Loucy (cell line): ENCODE data around the gene RPL38.
A peak's percentile ranks its signal among the peaks of the same experiment; 100 is the strongest.

Experiments used
- H2AFZ ChIP-seq: fragments of 200-600 bp; sonication (generic); 2 replicates; pipeline ENCODE4 v1.6.0; 2016; ENCODE audit warnings: antibody characterized with exemption, mild to moderate bottlenecking, low read length, moderate library complexity
- H3F3A ChIP-seq: fragments of 200-600 bp; 2 replicates; pipeline ENCODE4 v1.6.0; 2016; ENCODE audit warnings: antibody characterized with exemption, low read depth, mild to moderate bottlenecking
- H3K27me3 ChIP-seq: fragments of 200-600 bp; sonication (generic); 2 replicates; pipeline ENCODE4 v1.6.1; 2014; ENCODE audit warnings: low read length, mild to moderate bottlenecking; ENCODE audit not compliant: insufficient read depth, poor library complexity, severe bottlenecking
- H3K36me3 ChIP-seq: fragments of 200-600 bp; sonication (generic); 2 replicates; pipeline ENCODE4 v1.6.1; 2016; ENCODE audit warnings: low read length; ENCODE audit not compliant: insufficient read depth
- H3K4me1 ChIP-seq: fragments of 200-600 bp; sonication (generic); 2 replicates; pipeline ENCODE4 v1.5.1; 2014; ENCODE audit warnings: low read length, mild to moderate bottlenecking; ENCODE audit not compliant: insufficient read depth, poor library complexity, severe bottlenecking
- H3K4me2 ChIP-seq: fragments of 200-600 bp; sonication (generic); 2 replicates; pipeline ENCODE4 v1.6.0; 2014; ENCODE audit warnings: antibody characterized with exemption, low read length, low read depth, mild to moderate bottlenecking; ENCODE audit not compliant: poor library complexity, severe bottlenecking
- H3K4me3 ChIP-seq: fragments of 200-600 bp; sonication (generic); 2 replicates; pipeline ENCODE4 v1.5.1; 2014; ENCODE audit warnings: low read length, mild to moderate bottlenecking, mixed read lengths; ENCODE audit not compliant: poor library complexity, severe bottlenecking
- H3K79me2 ChIP-seq: fragments of 200-600 bp; sonication (generic); 2 replicates; pipeline ENCODE4 v1.6.1; 2014; ENCODE audit warnings: low read length; ENCODE audit not compliant: insufficient read depth
- H3K9ac ChIP-seq: fragments of 200-600 bp; sonication (generic); 2 replicates; pipeline ENCODE4 v1.6.0; 2014; ENCODE audit warnings: mild to moderate bottlenecking, low read depth, low read length, moderate library complexity; ENCODE audit not compliant: poor library complexity, severe bottlenecking
- H3K9me2 ChIP-seq: fragments of 200-600 bp; sonication (generic); replicated peaks from 2 replicates; pipeline ENCODE4 v1.6.1; 2016; ENCODE audit warnings: low read depth, low read length, mixed read lengths
- H3K9me3 ChIP-seq: fragments of 200-600 bp; sonication (generic); 2 replicates; pipeline ENCODE4 v1.6.1; 2014; ENCODE audit warnings: mild to moderate bottlenecking, antibody characterized with exemption, low read length, low read depth; ENCODE audit not compliant: insufficient read depth
- H4K20me1 ChIP-seq: fragments of 200-600 bp; sonication (generic); 2 replicates; pipeline ENCODE4 v1.6.0; 2014; ENCODE audit warnings: antibody characterized with exemption, low read length, mild to moderate bottlenecking; ENCODE audit not compliant: insufficient read depth, poor library complexity, severe bottlenecking
- EZH2phosphoT487 ChIP-seq: fragments of 200-600 bp; IDR thresholded peaks from 2 replicates; pipeline ENCODE4 v1.6.1; 2018; ENCODE audit warnings: antibody characterized with exemption, mild to moderate bottlenecking, moderate library complexity, borderline replicate concordance
- TF ChIP-seq, protein P1 (sequence below): fragments of 200-600 bp; sonication (generic); conservative IDR thresholded peaks from 2 replicates; pipeline ENCODE4 v1.5.1; 2014; ENCODE audit warnings: mild to moderate bottlenecking, antibody characterized with exemption, low read length

The RPL38 gene

DNA sequence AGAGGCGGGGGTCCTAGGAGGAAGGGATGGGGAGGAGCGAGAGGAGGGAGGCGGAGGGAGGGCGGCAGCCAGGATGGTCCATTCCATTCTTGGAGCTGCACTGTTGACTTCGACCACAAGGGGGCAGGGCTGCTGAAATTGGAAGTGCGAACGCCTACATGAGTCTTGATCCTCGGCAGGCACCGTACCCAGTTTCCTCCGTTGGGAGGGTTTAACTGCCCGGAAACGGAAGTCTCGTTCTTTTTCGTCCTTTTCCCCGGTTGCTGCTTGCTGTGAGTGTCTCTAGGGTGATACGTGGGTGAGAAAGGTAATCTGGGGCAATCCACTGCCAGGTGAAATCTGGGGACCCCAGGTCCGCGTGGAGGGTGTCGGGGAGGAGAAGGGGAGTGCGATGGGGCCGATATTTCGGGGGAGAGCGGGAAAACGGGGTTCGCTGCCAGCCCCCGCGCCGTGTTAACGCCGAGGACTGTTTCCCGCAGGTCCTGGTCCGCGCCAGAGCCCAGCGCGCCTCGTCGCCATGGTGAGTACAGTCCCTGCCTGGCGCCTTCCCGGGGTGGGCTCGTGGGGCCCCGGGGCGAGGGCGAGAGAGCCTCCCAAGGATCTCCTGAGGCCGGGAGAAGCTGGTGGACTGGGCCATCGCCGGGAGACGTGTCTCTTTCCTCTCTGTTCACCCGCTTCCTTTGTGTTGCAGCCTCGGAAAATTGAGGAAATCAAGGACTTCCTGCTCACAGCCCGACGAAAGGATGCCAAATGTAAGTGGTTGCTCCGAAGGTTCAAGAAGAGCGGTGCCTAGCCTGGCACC lies at the start of gene RPL38:
Gene RPL38 (plus strand): TSS at position 240 of the 802 bp plus-strand sequence. CDS start 278 bp downstream, at position 518.
- H3K79me2 ChIP-seq = peaks cover 51% of the 10 kb centered on the region
- peaks cover 24% of the 10 kb centered on the region for H3K4me1 ChIP-seq
- TF ChIP-seq, protein P1, sequence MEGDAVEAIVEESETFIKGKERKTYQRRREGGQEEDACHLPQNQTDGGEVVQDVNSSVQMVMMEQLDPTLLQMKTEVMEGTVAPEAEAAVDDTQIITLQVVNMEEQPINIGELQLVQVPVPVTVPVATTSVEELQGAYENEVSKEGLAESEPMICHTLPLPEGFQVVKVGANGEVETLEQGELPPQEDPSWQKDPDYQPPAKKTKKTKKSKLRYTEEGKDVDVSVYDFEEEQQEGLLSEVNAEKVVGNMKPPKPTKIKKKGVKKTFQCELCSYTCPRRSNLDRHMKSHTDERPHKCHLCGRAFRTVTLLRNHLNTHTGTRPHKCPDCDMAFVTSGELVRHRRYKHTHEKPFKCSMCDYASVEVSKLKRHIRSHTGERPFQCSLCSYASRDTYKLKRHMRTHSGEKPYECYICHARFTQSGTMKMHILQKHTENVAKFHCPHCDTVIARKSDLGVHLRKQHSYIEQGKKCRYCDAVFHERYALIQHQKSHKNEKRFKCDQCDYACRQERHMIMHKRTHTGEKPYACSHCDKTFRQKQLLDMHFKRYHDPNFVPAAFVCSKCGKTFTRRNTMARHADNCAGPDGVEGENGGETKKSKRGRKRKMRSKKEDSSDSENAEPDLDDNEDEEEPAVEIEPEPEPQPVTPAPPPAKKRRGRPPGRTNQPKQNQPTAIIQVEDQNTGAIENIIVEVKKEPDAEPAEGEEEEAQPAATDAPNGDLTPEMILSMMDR = peak; percentile 88
- no peak for TF ChIP-seq EZH2phosphoT487
- H3K4me2 ChIP-seq = peak within 1 kb of the TSS; percentile 77
- H3K27me3 ChIP-seq = peaks cover 10% of the 10 kb centered on the region
- peak within 1 kb of the TSS; percentile 66 for H2AFZ ChIP-seq
- H4K20me1 ChIP-seq = peaks cover 49% of the 10 kb centered on the region
- H3K9ac ChIP-seq = peak within 1 kb of the TSS; percentile 99
- H3K9me3 ChIP-seq = no peaks in the 10 kb centered on the region
- peaks cover 26% of the 10 kb centered on the region; the same call in 1 of the 2 replicates for H3K36me3 ChIP-seq
- H3K9me2 ChIP-seq = no peaks in the 10 kb centered on the region
- peak within 1 kb of the TSS; percentile 99 for H3K4me3 ChIP-seq
- H3F3A ChIP-seq = 0 out of 2 replicates have a peak, but pooled peaks cover under 1% of the 10 kb centered on the region

DNA sequence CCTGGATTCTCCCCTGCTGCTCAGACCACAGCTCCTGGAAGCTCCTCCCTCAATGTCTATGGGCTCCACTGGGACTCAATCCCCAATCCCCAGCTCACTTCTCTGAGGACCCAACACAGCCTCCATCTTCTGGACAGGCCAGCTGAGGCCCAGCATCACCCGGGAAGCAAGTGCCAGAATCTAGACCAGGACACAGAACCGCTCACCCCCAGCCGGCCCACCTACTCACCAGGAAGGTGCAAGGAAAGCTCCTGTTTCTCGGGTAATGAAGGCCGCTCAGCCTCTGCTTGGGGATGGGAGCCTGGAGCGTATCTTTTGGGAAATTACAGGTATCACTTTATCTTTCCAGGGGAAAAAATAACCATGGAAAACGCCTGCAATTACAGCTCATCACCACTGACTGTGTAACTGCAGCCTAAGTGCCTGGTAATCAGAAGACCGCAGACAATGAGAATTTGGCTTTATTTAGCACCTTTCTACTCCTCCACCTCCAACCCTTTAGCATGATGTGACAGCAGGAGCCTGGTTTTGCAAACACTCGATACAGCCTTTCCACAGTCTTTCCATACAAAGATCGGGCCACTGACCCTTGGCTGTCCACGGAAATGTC lies 49.6 kb upstream of the RPL38 start:
- no peak overlapping the region for H3K4me2 ChIP-seq
- H3K4me3 ChIP-seq = no peak overlapping the region
- no peaks in the 10 kb centered on the region for H3K27me3 ChIP-seq
- H3K9ac ChIP-seq = no peak overlapping the region
- no peaks in the 10 kb centered on the region for H3K79me2 ChIP-seq
- H3K9me3 ChIP-seq = no peaks in the 10 kb centered on the region
- TF ChIP-seq, protein P1 = no peak
- TF ChIP-seq EZH2phosphoT487 = no peak
- no peaks in the 10 kb centered on the region for H3K36me3 ChIP-seq
- H2AFZ ChIP-seq = no peak overlapping the region
- H3F3A ChIP-seq = no peaks in the 10 kb centered on the region
- H3K4me1 ChIP-seq = no peaks in the 10 kb centered on the region
- no peaks in the 10 kb centered on the region for H4K20me1 ChIP-seq
- H3K9me2 ChIP-seq = no peaks in the 10 kb centered on the region

DNA sequence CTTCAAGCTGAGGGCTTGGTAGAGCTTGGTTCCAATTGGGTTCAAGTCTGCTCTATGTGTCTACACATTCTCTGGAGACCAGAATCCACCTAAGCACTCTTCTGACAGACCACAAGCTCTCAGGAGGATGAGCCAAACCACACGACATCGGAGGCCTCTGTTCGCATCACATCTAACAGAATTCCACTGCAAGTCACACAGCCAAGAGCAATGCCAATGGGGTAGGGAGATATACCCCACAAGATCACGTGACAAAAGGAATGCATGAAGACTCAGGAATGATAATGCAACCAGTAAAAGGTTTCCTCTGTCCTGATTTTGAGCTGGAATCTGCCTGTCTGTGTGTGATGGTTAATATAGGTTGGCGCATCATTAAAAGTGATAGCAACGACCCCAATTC lies 46.6 kb upstream of the RPL38 start:
- no peaks in the 10 kb centered on the region for H3F3A ChIP-seq
- H2AFZ ChIP-seq = no peak overlapping the region
- H3K9ac ChIP-seq = no peak overlapping the region
- no peaks in the 10 kb centered on the region for H3K79me2 ChIP-seq
- no peaks in the 10 kb centered on the region for H4K20me1 ChIP-seq
- H3K4me3 ChIP-seq = no peak overlapping the region
- TF ChIP-seq, protein P1 = no peak
- TF ChIP-seq EZH2phosphoT487 = no peak
- H3K9me2 ChIP-seq = no peaks in the 10 kb centered on the region
- H3K4me1 ChIP-seq = no peaks in the 10 kb centered on the region
- no peak overlapping the region for H3K4me2 ChIP-seq
- no peaks in the 10 kb centered on the region for H3K9me3 ChIP-seq
- no peaks in the 10 kb centered on the region for H3K36me3 ChIP-seq
- no peaks in the 10 kb centered on the region for H3K27me3 ChIP-seq
